Measurements from ENCODE around the gene SPEM1.

The SPEM1 gene

DNA sequence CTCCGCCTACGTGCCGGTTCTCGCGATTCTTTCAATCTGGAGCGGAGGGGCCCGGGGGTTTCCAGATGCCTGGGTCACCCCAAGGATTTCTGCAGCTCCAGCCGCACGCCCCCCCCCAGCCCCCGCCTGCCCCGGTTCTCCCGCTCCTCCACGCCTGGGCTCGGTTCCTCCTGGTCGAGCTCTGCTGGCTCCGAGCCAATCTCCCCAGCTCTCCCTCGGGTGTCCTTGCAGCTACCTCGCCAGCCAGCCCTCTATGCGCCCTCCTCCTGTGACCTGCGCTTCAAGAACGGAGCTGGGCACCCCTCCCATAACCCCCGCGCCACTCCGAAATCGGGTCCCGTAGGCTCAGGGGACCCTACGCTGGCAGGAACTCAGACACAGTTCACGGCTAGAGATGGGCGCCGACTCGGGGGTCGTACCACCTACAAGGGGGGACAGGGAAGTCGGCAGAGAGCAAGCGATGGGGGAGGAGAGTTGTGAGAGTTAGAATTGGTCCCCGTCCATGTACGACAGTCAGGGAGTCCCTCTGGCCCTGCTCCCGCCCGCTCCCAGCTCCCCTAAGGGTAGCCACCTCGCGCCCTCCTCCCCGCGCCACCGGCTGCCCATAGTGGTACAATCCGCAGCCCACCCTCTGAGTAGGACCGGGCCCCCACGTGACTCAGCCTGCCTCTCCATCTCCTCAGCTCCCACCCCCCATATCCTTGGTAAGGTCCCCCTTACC lies 20.1 kb downstream of the SPEM1 start:
- no peak for DNase-seq (ENCODE audit: low read depth in 3 of 3)

DNA sequence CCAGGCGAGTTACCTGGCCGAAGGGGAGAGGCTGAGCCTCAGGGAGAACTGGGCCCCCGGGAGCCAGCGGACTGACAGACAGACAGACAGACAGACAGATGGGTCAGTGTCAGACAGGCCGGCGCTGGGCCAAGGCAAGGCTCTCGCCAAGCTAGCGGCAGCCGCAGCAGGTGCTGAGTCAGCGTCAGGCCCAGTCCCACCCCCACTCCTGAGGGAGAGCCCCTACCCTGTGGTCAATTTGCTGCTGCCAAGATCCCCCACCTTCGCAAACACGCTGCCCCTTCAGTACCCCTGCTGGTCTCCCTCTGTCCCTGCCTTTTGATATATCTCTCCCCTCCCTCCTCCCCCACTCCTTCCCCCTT lies 20.7 kb downstream of the SPEM1 start:
- no peak for DNase-seq (ENCODE audit: low read depth in 3 of 3)

DNA sequence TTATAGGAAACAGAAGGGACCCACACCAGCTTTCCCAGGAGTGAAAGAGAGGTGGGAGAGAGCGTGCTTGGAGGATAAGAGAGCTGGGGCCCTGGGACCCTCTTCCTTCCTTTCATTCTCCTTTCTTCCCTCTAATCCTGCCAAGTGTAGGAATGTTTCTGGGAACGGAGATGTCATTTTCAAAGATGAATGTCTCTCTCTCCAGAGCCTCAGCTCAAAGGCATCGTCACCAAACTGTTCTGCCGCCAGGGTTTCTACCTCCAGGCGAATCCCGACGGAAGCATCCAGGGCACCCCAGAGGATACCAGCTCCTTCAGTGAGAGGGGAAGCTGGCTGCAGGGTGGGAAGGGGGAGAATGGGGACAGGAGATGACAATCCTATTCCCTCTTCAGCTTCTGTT lies 21.1 kb downstream of the SPEM1 start:
- no peak for DNase-seq (ENCODE audit: low read depth in 3 of 3)

DNA sequence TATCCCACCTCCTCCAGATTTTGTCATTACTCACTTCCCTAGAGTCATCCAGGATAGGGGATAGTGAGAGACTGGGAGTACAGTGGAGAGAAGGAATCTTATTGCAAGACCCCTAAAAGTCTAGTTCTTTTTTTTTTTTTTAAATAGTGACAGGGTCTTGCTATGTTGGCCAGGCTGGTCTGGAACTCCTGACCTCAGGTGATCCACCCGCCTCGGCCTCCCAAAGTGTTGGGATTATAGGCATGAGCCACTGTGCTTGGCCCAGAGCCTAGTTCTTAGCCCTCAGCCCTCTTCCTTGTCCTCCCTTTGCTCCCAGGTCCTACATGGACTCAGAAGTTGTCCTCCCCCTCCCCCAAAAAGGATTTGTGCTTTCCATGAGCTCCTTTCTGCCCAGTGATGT lies 22.0 kb downstream of the SPEM1 start:
- no peak for DNase-seq (ENCODE audit: low read depth in 3 of 3)

DNA sequence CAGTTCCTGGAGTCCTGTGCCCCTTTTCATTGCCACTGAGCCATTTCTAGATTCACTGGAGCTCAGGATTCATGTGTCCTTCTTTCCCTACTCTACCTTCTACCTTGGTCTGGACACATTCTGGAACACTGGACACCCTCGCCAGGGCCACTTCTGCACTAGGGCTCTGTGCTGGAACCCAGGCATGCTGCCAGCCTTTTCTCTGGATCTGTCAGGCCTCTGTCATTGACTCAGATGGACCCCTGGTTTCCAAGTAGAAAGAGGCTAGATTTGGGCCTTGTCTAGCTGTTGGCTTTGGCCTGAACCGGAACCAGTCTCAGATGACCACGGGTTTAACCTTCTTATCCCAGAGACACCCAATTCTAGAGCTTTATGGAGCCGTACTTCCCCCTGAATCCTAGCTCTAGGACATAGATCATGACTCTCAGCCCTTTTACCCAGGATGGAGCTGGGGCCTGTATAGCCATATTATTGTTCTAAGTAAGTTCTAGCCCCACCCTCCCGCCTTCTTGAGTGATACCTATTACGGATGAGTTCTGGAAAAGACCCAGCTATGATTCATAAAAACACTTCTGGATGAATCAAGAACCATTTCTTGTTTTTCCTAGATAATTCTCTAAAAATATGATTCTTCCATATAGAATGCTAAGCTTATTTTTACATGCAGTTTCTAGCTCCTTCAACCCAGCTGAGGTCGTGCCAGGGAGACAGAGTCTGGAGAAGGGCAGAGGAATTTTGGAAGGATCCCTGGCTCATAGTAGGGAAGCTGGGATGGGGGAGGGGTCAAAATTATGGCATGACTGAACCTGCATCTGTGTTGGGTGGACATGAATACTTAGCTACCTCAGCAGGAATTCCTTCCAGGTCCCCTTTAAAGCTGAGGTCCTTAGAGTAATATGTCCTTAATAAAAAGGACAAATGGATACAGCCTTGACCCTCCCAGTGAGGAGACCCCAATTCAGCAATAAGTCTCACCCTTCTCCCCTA lies 23.7 kb downstream of the SPEM1 start:
- no peak for DNase-seq (ENCODE audit: low read depth in 3 of 3)

DNA sequence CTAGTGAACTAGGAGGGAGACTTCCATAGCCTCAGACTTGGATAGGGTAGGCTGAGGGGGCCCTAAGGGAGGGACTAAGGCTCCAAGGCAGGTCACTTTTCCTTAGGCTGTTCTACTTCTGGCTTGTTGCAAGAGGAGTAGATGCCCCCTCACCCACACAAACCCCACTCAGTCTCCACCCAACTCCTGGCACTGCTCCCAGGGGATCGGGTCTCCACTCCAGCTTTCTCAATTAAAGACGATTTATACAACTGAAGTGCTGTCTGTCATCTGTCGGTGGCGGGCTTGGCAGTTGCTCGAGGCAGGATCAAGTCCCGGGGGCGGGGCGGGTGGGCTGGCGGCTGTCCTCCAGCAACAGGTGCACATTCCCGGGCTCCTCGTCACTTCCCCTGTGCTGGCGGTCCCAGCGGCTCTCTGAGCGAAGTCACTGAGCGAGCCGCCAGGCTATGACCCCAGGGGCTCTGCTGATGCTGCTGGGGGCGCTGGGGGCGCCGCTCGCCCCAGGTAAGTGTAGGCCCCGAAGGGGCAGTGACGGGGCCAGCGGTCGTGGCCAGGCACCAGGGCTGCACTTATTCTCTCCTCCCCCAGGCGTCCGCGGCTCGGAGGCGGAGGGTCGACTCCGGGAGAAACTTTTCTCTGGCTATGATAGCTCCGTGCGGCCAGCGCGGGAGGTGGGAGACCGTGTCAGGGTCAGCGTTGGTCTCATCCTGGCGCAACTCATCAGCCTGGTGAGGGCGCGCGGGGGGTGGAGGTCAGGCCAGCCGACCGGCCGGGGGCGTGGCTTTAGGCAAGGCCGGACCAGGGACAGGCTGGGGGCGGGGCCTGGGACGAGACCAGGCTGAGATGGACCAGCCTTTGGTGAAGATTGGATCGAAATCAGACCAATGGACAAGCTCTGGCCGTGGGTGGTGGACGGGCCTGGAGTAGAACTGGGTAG lies 24.8 kb downstream of the SPEM1 start, which contains the start of gene CHRNB1:
Gene CHRNB1, plus strand, starts transcription at position 380 of the 937 bp plus-strand sequence. Its CDS starts 67 bp downstream, at position 447.
- DNase-seq (ENCODE audit: low read depth in 3 of 3): no peak

DNA sequence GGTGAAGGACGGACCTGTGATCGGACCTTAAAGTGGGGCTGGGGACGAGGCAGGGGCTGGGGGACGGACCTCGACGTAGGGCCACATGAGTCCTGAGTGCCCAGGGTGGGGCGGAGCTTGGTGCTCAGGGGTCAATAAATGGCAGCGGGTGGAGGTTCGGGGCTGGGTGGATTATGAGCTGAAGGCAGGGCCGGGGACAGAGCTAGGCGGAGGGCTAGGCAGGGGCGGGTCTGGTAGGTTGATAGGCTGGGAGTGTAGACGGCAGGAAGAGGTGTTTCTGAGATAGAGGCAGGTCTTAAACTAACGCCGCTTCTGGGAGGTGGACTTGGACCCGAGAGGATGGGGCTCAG lies 25.5 kb downstream of the SPEM1 start:
- DNase-seq (ENCODE audit: low read depth in 3 of 3): no peak

DNA sequence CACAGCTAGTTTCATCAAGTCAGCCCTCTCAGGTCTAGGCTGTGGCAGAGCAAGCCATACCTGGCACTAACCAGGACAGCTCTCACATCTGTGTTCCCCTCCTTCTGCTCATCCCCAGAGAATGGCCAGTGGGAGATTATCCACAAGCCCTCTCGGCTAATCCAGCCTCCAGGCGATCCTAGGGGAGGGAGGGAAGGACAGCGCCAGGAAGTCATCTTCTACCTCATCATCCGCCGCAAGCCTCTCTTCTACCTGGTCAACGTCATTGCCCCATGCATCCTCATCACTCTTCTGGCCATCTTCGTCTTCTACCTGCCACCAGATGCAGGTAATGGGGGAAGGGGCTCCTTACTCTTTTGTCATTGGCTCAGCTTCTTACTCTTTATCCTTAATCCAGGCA lies 28.3 kb downstream of the SPEM1 start:
- no peak for DNase-seq (ENCODE audit: low read depth in 3 of 3)

DNA sequence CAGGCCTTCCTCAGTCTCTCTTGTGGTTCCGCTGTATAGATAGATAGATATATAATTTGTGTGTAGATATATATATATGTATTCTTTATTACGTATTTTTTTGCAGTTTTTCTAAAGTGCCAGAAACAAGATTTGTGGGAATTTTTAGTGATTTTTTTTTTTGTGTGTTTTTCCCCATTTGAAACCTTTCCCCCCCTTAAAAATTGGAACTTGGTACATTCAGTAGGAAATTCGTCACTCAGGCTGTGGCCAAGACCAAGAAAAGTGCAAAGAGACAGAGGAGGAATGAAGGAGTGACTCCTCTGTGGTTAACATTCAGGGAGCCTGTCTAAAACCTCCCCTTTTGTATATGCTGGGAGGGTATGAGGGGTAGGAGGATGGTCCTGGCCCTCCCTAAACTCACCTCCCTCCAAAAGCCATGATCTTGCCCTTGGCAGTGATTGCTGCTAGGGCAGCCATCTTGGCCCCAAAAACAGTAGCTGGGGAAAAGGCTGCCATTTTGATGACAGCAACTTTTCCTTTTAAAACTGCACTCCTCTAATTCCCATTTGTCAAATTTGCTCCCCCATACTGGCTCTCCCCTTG lies 39.9 kb downstream of the SPEM1 start:
- no peak for DNase-seq (ENCODE audit: low read depth in 3 of 3)

DNA sequence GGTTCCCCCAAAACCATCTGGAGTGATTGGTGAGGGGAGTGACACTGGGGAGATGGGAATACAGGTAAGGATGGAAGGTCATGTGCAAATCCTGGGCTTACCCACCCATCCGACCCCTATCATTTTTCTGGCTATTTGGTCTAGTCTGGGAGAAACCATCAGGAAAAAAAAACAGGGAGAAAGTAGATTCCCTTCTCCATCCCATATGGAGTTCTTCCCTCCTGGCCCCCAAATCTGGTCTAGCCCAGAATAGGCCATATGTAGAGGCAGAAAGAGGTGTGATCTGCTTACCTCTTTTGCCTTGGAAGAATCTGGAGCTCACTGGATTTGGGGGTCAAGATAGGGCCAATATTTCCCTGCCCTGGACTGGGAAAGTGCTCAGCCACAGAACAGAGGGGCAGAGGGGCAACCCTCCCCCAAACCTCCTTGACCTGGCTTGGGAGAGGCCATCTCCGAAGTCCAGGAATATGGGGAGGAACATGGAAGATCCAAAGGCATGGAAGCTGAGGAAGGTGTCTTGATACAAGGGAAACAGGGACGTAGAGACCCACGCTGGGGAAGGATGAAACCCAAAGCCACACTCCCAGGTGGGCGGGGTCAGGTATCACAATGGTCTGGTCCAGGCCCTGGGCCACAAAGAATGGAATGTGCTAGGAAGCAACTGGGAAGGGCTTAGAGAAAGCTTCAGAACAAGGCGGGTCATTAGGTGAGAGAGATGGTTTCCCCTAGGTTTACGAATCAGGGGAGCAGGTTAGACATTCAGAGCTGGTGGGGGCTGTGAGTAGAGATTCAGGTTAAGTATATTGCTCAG lies 40.9 kb downstream of the SPEM1 start:
- no peak for DNase-seq (ENCODE audit: low read depth in 3 of 3)

DNA sequence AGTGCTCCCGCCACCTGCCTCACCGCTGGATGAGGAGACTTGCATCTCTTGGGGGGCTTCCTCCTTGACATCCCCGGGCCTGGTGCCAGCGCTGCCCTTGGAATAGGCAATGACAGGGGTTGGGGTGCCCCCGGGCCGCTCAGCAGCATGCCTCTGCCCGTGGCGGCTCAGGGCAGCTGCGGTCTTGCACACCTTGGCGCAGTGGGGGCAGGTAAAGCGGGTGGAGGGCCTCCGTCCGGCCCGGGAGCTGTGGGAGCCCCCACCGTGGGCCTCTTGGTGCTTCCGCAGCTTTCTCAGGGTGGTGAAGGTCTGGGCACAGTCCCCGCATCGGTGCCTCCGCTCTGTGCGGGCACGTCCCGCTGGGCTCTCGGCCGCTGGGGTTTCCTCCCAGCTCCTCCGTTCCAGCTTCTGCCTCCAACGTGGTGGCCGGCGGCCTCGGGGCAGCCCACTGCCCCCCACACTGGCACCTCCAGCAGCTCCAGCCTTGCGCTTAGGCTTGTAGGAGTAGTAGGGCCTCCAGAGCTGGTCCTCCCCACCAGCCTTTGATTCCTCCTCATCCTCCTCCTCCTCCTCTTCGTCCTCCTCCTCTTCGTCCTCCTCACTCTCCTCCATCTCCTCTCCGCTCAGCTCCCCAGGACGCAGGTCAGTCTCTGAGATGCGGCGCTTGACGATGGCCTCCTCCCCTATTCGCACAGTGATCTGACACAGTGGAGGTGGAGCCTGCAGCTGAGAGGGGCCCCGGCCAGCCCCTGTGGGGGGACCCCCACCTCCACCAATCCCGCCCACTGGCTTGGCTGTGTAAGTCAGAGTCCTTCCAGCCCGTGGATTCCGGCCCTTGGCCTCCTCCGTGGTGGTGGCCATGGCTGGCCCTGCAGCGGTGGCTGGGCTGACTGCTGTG lies 42.6 kb downstream of the SPEM1 start:
- no peak for DNase-seq (ENCODE audit: low read depth in 3 of 3)

DNA sequence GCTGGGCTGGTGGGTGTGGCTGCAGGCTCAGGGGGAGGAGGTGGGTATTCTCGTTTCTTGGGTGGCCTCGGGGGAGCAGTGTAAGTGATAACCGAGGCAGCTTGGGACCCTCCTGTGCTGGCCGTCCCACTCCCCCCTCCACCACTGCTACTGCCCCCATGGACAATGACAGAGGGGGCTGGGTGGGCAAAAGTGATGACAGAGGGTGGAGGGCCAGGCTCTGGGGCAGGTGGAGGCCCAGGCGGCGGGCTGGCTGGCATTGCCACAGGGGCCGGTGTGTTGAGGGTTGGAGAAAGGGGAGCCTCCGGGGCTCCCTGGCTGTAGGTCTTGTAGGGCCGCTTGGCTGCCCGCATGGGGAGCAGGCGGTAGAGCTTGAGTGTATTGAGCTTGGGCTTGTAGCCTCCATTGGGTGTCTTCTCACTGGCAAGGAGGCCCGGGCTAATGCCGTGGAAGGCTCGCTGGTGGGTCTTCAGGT lies 43.3 kb downstream of the SPEM1 start:
- DNase-seq (ENCODE audit: low read depth in 3 of 3): no peak

DNA sequence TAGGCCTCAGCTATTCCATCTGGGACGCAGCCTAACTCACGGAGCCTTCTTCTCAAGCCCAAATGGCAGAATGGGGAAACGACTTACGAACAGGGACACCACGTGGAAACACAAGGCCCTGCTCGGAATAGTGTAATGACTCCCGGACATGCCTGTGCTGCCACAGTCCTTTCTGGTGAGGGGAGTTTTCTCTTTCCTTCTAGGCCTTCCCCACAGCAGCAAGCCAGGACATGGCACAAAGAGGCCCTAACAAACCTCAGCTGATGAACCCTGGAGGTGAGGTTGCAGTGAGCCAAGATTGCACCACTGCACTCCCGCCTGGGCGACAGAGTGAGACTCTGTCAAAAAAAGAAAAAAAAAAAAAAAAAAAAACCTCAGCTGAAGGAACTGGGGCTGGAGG lies 44.0 kb downstream of the SPEM1 start:
- no peak for DNase-seq (ENCODE audit: low read depth in 3 of 3)

DNA sequence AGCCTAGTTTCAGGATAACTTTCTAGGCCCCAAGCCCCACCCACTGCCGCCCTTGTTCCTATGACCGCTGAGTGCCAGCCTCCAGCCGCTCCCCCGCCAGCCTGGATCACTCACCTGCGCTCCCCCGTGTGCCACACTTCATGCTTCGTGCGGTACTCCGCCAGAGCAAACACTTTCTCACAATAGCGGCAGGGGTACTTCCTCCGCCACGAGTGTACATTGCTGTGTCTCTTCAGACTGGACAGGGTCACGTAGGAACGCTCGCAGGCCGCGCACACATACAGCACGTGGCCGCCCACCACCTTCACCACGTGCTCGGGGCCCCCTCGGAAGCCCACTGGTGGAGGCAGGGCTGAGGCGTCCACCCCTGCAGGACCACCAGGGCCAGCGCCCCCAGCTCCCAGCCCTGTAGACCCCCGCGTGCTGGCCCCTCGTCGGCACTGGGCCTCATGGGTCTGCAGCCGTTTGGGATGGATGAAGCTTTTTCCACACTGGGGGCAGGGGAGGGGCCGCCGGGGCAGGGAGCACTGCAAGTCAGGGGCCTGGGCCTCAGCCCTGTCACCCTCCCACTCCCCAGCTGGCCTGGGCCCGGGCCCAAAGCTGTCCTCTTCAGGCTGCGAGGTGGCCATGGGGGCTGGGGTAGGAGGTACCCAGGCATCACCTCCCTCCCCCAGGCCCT lies 45.6 kb downstream of the SPEM1 start:
- DNase-seq (ENCODE audit: low read depth in 3 of 3): no peak

DNA sequence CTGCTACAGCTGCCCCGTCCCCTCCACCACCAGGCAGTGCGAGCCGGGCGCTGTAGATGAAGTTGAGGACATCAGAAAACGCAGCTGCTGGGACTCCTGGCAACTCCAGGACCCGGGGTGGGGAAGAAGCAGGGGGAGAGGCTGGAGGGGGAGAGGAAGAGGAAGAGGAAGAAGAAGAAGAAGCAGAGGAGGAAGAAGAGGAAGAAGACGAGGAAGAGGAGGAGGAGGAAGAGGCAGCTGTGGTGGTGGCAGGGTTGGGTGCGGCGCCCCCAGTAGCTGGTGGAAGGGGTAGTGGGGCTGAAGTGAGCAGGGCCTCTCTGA lies 46.2 kb downstream of the SPEM1 start:
- DNase-seq (ENCODE audit: low read depth in 3 of 3): no peak

DNA sequence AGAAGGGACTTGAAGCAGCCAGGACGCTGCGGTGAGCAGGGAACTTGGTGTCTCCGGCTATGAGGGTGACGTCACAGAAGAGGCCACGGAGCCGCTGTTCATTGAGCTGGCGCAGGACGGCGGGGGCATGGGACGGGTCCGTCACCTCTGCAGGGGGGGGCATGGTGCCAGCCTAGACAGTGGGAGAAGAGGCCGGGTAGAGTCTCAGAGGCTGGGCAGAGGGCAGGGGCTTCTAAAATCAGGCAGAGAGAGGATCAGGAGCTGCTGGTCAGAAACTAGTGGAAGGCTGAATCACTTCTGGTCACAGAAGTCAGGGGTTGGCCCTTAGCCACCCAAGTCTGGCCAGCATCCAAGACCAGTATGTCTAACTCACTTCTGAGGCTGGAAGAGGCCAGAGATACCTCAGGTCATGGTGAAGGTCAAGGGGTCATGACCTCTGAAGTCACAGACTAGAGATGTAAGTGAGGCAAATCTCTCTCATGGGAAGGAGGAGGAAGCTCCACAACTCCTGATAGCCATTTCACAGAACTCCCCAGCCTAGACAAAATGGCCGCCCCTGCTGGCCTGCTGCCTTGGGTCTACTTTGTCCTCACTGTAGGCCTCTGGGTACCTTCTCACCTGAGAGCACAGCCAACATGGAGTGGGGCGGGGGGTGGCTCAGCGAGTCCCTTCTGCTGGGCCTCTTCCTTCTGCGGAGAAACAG lies 46.7 kb downstream of the SPEM1 start:
- no peak for DNase-seq (ENCODE audit: low read depth in 3 of 3)

DNA sequence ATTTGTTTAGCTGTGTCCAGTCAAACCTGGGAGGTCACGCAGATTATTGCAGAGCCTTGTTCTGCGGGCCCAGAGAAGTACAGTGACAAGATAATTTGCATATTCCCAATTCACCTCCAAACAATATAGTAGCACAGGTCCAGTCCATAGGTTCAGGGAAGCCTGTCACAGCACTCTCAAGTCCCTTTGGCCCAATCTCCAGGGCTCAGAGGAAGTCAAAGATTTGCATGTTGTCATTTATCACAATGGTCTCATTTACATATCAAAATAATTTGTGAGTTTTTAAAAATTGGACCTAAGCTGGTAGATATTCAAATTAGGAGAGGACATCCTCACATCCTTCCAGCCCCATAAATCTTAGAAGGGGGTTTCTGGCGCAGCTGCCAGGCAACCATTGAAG lies 47.4 kb downstream of the SPEM1 start:
- DNase-seq (ENCODE audit: low read depth in 3 of 3): no peak

DNA sequence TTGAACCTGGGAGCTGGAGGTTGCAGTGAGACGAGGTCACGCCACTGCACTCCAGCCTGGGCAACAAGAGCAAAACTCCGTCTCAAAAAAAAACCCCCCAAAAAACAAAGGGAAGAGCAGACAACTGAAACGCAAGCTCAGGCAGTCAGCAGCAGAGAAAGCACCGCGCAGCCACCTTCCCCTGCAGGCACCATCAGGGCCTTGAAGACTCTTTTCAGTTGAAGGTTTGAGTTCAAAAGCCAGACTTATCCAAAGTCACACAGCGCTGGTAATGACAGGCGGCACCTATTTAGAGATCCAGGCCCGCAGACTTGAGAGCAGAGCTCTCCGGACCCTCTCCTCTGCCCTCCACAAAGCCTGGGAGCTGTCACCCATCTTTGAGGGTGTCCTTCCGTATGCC lies 48.2 kb downstream of the SPEM1 start:
- DNase-seq (ENCODE audit: low read depth in 3 of 3): no peak
